Fibroblast of lung (primary cell): ENCODE data around the gene C4BPA.

Experiments
- CTCF ChIP-seq, 2 donors: IDR thresholded peaks in 1 of 2; conservative IDR thresholded peaks in 1 of 2; 1 replicate in 1 of 2; 2 replicates in 1 of 2; pipeline ENCODE4 v1.5.1; 2011 to 2012; ENCODE audit warnings: low read length in 2 of 2, control low read depth in 1 of 2, inconsistent platforms in 1 of 2, low read depth in 1 of 2, mild to moderate bottlenecking in 1 of 2
- EZH2 ChIP-seq: IDR thresholded peaks from 2 replicates; pipeline ENCODE4 v1.5.1; 2012; ENCODE audit warnings: low read length, control low read depth, mild to moderate bottlenecking; ENCODE audit errors: missing control alignments

- TF ChIP-seq CTCF (conservative IDR thresholded peaks at IDR 0.05 in 1 of 2, IDR thresholded peaks at IDR 0.05 in 1 of 2; ENCODE audit: low read depth in 1 of 2, low read length in 2 of 2) (no peak), EZH2 (no peak)
Observed at GRCh38 chr1:207072233-207072632, 31.8 kb upstream of the C4BPA start.
